ENCODE results near the gene RIOK1. TPM values are rescaled to one million over a fixed set of nuclear protein-coding genes. Genes with fewer than 3 reads are reported as not detected.

Gene RIOK1
- total and polyA plus RNA-seq, 2 of the 13 experiments (the other 11 are each of a cell fraction or from before 2014, with no cell fraction given): 9.4 to 37.8 TPM

- TF ChIP-seq, protein P1, sequence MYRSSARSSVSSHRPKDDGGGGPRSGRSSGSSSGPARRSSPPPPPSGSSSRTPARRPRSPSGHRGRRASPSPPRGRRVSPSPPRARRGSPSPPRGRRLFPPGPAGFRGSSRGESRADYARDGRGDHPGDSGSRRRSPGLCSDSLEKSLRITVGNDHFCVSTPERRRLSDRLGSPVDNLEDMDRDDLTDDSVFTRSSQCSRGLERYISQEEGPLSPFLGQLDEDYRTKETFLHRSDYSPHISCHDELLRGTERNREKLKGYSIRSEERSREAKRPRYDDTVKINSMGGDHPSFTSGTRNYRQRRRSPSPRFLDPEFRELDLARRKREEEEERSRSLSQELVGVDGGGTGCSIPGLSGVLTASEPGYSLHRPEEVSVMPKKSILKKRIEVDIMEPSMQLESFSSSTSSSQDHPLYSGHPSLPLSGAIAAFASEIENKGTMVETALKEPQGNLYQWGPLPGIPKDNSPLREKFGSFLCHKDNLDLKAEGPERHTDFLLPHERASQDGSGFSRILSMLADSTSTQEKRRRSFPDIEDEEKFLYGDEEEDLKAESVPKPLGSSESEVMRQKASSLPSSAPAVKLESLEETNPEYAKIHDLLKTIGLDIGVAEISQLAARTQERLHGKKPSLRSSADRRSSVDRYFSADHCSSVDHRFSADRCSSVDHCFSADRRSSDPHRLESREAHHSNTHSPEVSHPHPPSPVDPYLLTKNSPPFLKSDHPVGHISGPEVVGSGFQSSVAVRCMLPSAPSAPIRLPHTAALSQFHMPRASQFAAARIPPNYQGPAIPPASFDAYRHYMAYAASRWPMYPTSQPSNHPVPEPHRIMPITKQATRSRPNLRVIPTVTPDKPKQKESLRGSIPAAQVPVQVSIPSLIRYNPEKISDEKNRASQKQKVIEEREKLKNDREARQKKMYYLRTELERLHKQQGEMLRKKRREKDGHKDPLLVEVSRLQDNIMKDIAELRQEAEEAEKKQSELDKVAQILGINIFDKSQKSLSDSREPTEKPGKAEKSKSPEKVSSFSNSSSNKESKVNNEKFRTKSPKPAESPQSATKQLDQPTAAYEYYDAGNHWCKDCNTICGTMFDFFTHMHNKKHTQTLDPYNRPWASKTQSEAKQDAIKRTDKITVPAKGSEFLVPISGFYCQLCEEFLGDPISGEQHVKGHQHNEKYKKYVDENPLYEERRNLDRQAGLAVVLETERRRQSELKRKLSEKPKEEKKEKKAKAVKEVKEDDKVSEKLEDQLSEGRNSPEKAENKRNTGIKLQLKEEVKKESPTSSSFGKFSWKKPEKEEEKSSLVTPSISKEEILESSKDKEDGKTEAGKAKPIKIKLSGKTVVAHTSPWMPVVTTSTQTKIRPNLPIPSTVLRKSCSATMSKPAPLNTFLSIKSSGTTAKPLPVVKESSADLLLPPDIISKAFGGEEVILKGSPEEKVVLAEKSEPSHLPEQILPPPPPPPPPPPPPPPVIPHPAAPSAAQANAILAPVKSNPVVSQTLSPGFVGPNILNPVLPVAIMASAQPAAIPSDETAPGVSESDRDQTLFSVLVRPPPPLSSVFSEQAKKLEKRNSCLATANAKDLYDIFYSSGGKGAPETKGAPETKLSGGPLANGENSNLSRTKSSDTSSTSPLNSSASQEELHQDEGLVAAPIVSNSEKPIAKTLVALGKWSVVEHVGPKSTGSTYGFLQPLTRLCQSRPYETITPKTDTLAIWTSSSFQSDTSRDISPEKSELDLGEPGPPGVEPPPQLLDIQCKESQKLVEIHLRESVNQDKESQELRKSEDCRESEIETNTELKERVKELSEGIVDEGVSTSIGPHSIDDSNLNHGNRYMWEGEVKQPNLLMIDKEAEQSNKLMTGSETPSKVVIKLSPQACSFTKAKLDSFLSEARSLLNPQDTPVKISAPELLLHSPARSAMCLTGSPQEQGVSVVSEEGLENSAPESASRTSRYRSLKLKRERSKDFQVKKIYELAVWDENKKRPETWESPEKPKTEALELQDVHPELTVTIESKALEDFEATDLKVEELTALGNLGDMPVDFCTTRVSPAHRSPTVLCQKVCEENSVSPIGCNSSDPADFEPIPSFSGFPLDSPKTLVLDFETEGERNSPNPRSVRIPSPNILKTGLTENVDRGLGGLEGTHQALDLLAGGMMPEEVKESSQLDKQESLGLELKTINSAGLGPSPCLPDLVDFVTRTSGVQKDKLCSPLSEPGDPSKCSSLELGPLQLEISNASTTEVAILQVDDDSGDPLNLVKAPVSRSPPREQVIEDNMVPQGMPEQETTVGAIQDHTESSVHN (CRISPR knock-in tag; IDR thresholded peaks at IDR 0.05): no peak
- TF ChIP-seq SNAI1 (CRISPR knock-in tag; IDR thresholded peaks at IDR 0.05; ENCODE audit: borderline replicate concordance) (no peak), ZBTB38 (CRISPR knock-in tag; IDR thresholded peaks at IDR 0.05) (0 out of 2 replicates have a peak, but pooled peaks have one; percentile 3), CHD4 (IDR thresholded peaks at IDR 0.05; ENCODE audit: borderline replicate concordance, low read length) (no peak), ZNF879 (CRISPR knock-in tag; IDR thresholded peaks at IDR 0.05) (no peak), FOXM1 (CRISPR knock-in tag; IDR thresholded peaks at IDR 0.05) (no peak), DPF2 (CRISPR knock-in tag; IDR thresholded peaks at IDR 0.05; ENCODE audit: borderline replicate concordance, low read depth) (no peak), KLF6 (CRISPR knock-in tag; IDR thresholded peaks at IDR 0.05) (no peak), STAG1 (CRISPR knock-in tag; IDR thresholded peaks at IDR 0.05) (no peak), KAT7 (CRISPR knock-in tag; IDR thresholded peaks at IDR 0.05; ENCODE audit: borderline replicate concordance) (no peak), ZNF460 (CRISPR knock-in tag; IDR thresholded peaks at IDR 0.05; ENCODE audit: borderline replicate concordance) (no peak), ZNF543 (CRISPR knock-in tag; IDR thresholded peaks at IDR 0.05) (no peak)
- TF ChIP-seq, protein P2, sequence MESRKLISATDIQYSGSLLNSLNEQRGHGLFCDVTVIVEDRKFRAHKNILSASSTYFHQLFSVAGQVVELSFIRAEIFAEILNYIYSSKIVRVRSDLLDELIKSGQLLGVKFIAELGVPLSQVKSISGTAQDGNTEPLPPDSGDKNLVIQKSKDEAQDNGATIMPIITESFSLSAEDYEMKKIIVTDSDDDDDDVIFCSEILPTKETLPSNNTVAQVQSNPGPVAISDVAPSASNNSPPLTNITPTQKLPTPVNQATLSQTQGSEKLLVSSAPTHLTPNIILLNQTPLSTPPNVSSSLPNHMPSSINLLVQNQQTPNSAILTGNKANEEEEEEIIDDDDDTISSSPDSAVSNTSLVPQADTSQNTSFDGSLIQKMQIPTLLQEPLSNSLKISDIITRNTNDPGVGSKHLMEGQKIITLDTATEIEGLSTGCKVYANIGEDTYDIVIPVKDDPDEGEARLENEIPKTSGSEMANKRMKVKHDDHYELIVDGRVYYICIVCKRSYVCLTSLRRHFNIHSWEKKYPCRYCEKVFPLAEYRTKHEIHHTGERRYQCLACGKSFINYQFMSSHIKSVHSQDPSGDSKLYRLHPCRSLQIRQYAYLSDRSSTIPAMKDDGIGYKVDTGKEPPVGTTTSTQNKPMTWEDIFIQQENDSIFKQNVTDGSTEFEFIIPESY (CRISPR knock-in tag; IDR thresholded peaks at IDR 0.05): 0 out of 2 replicates have a peak, but pooled peaks have one; percentile 40
These were observed 36.2 kb downstream of the RIOK1 start (continued) for GRCh38 chr6:7425808-7426190.

All from HepG2 (cell line).